Measurements from ENCODE around the gene NR6A1. TPM values are rescaled to one million over a fixed set of nuclear protein-coding genes. Genes with fewer than 3 reads are reported as not detected.

The NR6A1 gene
- total RNA-seq, 1 experiment from 2014 or later = 0.91 TPM

- H3K27ac Mint-ChIP-seq (ENCODE audit: low read depth, unreplicated experiment) = no peak overlapping the region
- no peak for DNase-seq (ENCODE audit: unreplicated experiment)
- H3K36me3 Mint-ChIP-seq (ENCODE audit: insufficient read depth, unreplicated experiment) = no peaks in the 10 kb centered on the region
- ChIA-PET POLR2A (interaction anchor here (0.6 to 2.1 kb wide), 2 partner anchors 55 to 486 kb away, joined by 3 to 5 read pairs; no protein-coding TSS in a partner anchor), CTCF (interaction anchor here (0.6 to 6.7 kb wide), 9 partner anchors 12 to 245 kb away, joined by 3 to 64 read pairs (median 5); partner anchors contain the start of gene WDR38)
- TF ChIP-seq CTCF (IDR thresholded peaks at IDR 0.05; ENCODE audit: unreplicated experiment) = no peak
- H3K27me3 Mint-ChIP-seq (ENCODE audit: insufficient read depth, unreplicated experiment) = no peaks in the 10 kb centered on the region
- H3K9me3 Mint-ChIP-seq (ENCODE audit: unreplicated experiment) = no peaks in the 10 kb centered on the region
- intact Hi-C loops (cut with micrococcal nuclease) = no loop called here
- peaks cover 5% of the 10 kb centered on the region for H3K4me1 Mint-ChIP-seq (ENCODE audit: insufficient read depth, unreplicated experiment)
- BruUV-seq (replicated peaks) = no TSS peak
- no peak overlapping the region for H3K4me3 Mint-ChIP-seq (ENCODE audit: unreplicated experiment)
Measured at GRCh38 chr9:124797343-124798103, 26.4 kb upstream of the NR6A1 start.

- H3K27ac Mint-ChIP-seq (ENCODE audit: low read depth, unreplicated experiment) = no peak overlapping the region
- H3K4me1 Mint-ChIP-seq (ENCODE audit: insufficient read depth, unreplicated experiment) = peaks cover 5% of the 10 kb centered on the region
- BruUV-seq (replicated peaks) = no TSS peak
- H3K27me3 Mint-ChIP-seq (ENCODE audit: insufficient read depth, unreplicated experiment) = no peaks in the 10 kb centered on the region
- CTCF ChIA-PET = interaction anchor here (1.0 to 6.7 kb wide), 8 partner anchors 16 to 244 kb away, joined by 3 to 64 read pairs (median 5); partner anchors contain the start of gene WDR38
- H3K36me3 Mint-ChIP-seq (ENCODE audit: insufficient read depth, unreplicated experiment) = no peaks in the 10 kb centered on the region
- DNase-seq (ENCODE audit: unreplicated experiment) = no peak
- POLR2A ChIA-PET = interaction anchor here (0.7 to 2.1 kb wide), 4 partner anchors 17 to 57 kb away, joined by 3 to 7 read pairs (median 4); no protein-coding TSS in a partner anchor
- TF ChIP-seq CTCF (IDR thresholded peaks at IDR 0.05; ENCODE audit: unreplicated experiment) = no peak
- H3K4me3 Mint-ChIP-seq (ENCODE audit: unreplicated experiment) = no peak overlapping the region
- intact Hi-C loops (cut with micrococcal nuclease) = no loop called here
- H3K9me3 Mint-ChIP-seq (ENCODE audit: unreplicated experiment) = no peaks in the 10 kb centered on the region
Measured at GRCh38 chr9:124795881-124796431, 24.8 kb upstream of the NR6A1 start.

GRCh38 chr9:124794902-124795491 is 23.9 kb upstream of the NR6A1 start:
- TF ChIP-seq CTCF (IDR thresholded peaks at IDR 0.05; ENCODE audit: unreplicated experiment) = no peak
- Mint-ChIP-seq H3K27ac (ENCODE audit: low read depth, unreplicated experiment) (no peak overlapping the region), H3K4me3 (ENCODE audit: unreplicated experiment) (no peak overlapping the region), H3K9me3 (ENCODE audit: unreplicated experiment) (no peaks in the 10 kb centered on the region), H3K4me1 (ENCODE audit: insufficient read depth, unreplicated experiment) (peaks cover 5% of the 10 kb centered on the region), H3K36me3 (ENCODE audit: insufficient read depth, unreplicated experiment) (no peaks in the 10 kb centered on the region), H3K27me3 (ENCODE audit: insufficient read depth, unreplicated experiment) (no peaks in the 10 kb centered on the region)
- CTCF ChIA-PET = interaction anchor here (0.6 to 6.7 kb wide), 13 partner anchors 16 to 106 kb away, joined by 3 to 64 read pairs (median 3); partner anchors contain the start of gene WDR38
- intact Hi-C loops (cut with micrococcal nuclease) = no loop called here
- BruUV-seq (replicated peaks) = no TSS peak
- POLR2A ChIA-PET = interaction anchor here (1.1 to 1.3 kb wide), 2 partner anchors 40 to 55 kb away, joined by 3 to 4 read pairs; no protein-coding TSS in a partner anchor
- DNase-seq (ENCODE audit: unreplicated experiment) = peak; percentile 49
